AG10803 (cell line): ENCODE results near the gene MKI67.

ENCODE experiments used
- DNase-seq: peaks from one replicate; pipeline ENCODE4 v3.0.0; 2010; ENCODE audit warnings: low read depth
- H3K4me3 ChIP-seq: 2 replicates; pipeline ENCODE4 v1.5.1; 2011; ENCODE audit warnings: mild to moderate bottlenecking, low read length, control low read depth
- CTCF ChIP-seq: conservative IDR thresholded peaks from 2 replicates; pipeline ENCODE4 v1.5.1; 2011; ENCODE audit warnings: mild to moderate bottlenecking, low read length, control low read depth, inconsistent platforms

MKI67 gene

DNA sequence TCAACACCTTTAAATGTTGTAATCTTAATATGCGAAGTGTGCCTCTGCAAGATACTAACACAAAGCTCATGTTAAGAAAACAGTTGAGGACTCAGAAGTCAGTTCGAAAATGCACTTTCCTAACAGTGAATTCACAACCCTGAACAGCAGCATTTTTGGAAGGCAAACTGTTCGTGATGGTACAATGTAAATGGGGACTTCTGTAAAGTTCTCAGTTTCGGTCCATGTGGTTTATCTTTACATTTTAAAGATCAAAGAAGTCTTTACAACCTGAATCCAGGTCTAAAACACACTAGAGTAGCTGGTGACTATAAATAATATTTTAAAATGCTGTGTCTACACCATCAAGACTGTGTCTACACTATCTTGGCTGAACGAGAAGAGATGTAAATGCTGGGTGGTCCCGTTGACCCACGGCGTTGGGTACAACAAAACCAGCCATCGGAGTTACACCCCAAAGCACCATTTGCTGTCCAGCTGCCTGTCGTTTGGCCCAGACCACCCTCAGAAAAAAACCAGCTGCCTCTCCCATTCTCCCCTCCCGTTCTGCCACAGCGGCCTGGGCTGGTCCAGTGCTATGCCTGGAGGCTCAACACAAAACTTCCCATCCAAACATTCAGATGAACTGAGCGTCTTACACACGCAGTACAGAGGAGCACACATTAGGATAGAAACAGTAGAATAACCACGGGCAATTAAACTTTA lies 42.9 kb downstream of the MKI67 start:
- no peak for DNase-seq
- TF ChIP-seq CTCF: no peak

GRCh38 chr10:128081720-128082119 lies 44.5 kb downstream of the MKI67 start:
- no peak overlapping the region for H3K4me3 ChIP-seq
- no peak for DNase-seq
- TF ChIP-seq CTCF: no peak

More for the DNA sequence above, 42.9 kb downstream of the MKI67 start:
- H3K4me3 ChIP-seq: no peak overlapping the region

DNA sequence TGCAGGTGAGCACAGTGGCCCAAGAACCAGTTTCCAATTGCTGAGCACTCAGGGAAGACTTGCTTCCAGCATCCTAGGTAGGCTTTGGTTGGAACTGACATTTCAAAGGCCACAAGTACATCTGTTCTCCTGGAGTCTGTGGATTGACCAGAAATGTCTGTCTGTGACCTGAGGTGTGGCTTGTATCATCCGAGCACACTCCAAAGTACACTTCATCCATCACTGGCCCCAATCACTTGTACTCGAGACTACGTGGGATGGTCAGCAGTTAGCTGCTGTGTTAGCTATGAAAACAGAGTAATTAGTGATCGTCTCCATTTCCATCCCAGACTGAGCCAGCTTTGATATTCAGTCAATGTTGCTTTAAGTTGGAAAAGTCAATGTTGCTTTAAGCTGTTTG lies 45.0 kb downstream of the MKI67 start:
- no peak for DNase-seq
- no peak for TF ChIP-seq CTCF
- H3K4me3 ChIP-seq: no peak overlapping the region

DNA sequence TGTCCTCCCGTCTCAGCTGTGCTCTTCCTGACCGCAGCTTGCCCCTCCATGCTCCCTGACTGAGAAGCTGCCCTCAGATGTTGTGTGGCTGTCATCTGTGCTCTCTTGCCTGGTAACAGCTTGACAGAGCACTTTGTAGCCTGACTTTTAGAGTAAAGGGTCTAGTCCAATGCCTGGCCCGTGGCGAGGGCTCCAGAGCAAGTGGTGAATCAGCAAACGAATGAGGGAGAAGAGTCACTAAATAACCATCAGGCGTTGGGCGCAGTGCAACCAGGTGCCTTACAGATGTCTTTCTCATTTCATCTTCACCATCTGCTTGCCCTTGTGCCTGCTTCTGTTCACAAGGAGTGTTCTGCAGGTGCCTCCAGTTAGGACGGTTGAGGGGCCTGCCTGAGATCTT lies 45.6 kb downstream of the MKI67 start:
- no peak for DNase-seq
- TF ChIP-seq CTCF: no peak
- no peak overlapping the region for H3K4me3 ChIP-seq

GRCh38 chr10:128080231-128080630 lies 46.0 kb downstream of the MKI67 start:
- TF ChIP-seq CTCF: no peak
- DNase-seq: no peak
- no peak overlapping the region for H3K4me3 ChIP-seq

DNA sequence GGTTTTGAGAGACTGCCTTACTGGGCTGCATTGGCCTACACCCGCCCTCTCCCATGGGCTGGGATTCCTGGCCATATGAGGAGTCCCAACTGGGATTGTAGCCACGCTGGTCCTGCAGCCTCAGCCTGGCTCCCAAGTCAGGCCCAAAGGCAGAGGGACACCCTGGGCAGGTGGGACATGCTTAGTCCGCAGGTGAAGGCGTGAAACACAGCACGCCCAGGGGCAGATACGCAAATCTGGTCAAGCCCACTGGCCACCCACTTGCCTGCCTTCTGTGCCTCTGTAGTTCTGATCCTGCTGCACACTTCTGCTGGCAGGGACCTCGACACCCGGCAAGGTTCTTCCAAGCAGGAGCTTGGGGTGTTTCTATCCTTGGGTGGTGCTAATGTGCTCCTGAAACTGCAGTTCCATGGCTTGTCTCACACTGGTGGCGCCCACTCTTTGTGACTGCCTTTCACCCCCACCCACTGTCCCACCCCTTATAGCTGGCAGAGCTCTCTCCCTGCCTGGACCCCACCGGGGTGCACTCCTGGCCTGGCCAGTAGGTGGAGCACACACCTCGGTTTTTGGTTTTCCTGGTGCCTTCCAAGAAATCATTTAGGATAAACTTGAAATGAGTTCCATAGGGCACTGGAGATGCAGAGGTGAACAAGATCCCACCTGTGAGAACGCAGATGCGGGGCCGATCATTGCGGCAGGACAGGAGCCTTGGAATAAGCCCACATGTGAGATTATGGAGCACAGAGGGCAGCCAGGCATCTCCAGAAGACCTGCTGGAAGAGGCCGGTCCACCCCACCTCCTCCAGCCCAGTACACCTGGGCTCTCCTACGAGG lies 47.9 kb downstream of the MKI67 start:
- no peak overlapping the region for H3K4me3 ChIP-seq
- DNase-seq: peak; percentile 42
- peak; percentile 89 for TF ChIP-seq CTCF
